Glutamatergic neuron (in vitro differentiated cells): ENCODE measurements around the gene FXYD2. TPM values are rescaled to one million over a fixed set of nuclear protein-coding genes. Genes with fewer than 3 reads are reported as not detected.
"Not testable (repeated sequence)": the region's sequence is repeated elsewhere in the genome, so short reads cannot be mapped to it uniquely, and the experiment has no call there.

Source experiments
- DNase-seq: peaks from one replicate; pipeline ENCODE4 v3.0.0; 2022
- H3K27ac Mint-ChIP-seq: one replicate; pipeline ENCODE4 v1.8.0; 2020; ENCODE audit warnings: mild to moderate bottlenecking, mixed read lengths, inconsistent platforms; ENCODE audit not compliant: unreplicated experiment
- H3K27me3 Mint-ChIP-seq: one replicate; pipeline ENCODE4 v1.8.0; 2020; ENCODE audit warnings: mild to moderate bottlenecking, moderate library complexity, mixed read lengths, inconsistent platforms; ENCODE audit not compliant: unreplicated experiment
- H3K36me3 Mint-ChIP-seq: one replicate; pipeline ENCODE4 v1.8.0; 2020; ENCODE audit warnings: mild to moderate bottlenecking, mixed read lengths, inconsistent platforms; ENCODE audit not compliant: unreplicated experiment
- H3K4me1 Mint-ChIP-seq: one replicate; pipeline ENCODE4 v1.8.0; 2020; ENCODE audit warnings: mild to moderate bottlenecking, low read depth, mixed read lengths, inconsistent platforms; ENCODE audit not compliant: unreplicated experiment
- H3K4me3 Mint-ChIP-seq: one replicate; pipeline ENCODE4 v1.8.0; 2020; ENCODE audit warnings: mild to moderate bottlenecking, mixed read lengths, inconsistent platforms; ENCODE audit not compliant: unreplicated experiment
- H3K9me3 Mint-ChIP-seq: one replicate; pipeline ENCODE4 v1.8.0; 2020; ENCODE audit warnings: mild to moderate bottlenecking, moderate library complexity, mixed read lengths, inconsistent platforms; ENCODE audit not compliant: unreplicated experiment
- total RNA-seq: library from RNA; stranded (reverse); fragmentation: NEBNext Ultra II Directional; extraction: Animal tissue kit (Norgen Biotek cat#: 25700); gene quantifications from one replicate; pipeline ENCODE4 v1.2.1, GENCODE V29; 2021; ENCODE audit not compliant: unreplicated experiment
- TF ChIP-seq, protein P1 (sequence below): fragments of 200-600 bp; sonication (generic); IDR thresholded peaks from one replicate; pipeline ENCODE4 v1.5.0; 2021; ENCODE audit not compliant: partially characterized antibody, unreplicated experiment

The FXYD2 gene
- total RNA-seq, 1 donor from 2014 or later = 0.44 TPM

DNA sequence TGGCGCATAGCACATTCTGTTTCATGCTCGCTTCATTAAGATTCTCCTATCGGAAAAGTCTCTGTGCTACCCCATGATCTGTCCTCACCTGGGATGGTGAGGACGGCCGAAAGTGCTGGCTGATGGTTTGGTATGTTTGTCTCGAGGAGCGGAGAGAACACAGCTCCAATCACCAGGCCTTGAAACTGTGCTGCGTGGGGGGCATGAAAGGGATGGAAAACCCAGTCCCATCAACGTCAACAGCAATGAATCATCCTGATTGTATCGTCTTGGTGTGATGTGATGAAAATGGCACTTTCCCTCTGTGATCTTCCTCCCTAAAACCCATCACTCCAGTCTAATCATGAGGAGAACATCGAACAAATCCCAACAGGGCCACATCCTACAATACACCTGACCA, 43.5 kb upstream of the FXYD2 start:
- Mint-ChIP-seq H3K4me3 (no peak overlapping the region), H3K9me3 (peaks cover 2% of the 10 kb centered on the region), H3K36me3 (no peaks in the 10 kb centered on the region), H3K27me3 (peaks cover 4% of the 10 kb centered on the region), H3K4me1 (peaks cover 9% of the 10 kb centered on the region), H3K27ac (no peak overlapping the region)
- DNase-seq = no peak
- TF ChIP-seq, protein P1, sequence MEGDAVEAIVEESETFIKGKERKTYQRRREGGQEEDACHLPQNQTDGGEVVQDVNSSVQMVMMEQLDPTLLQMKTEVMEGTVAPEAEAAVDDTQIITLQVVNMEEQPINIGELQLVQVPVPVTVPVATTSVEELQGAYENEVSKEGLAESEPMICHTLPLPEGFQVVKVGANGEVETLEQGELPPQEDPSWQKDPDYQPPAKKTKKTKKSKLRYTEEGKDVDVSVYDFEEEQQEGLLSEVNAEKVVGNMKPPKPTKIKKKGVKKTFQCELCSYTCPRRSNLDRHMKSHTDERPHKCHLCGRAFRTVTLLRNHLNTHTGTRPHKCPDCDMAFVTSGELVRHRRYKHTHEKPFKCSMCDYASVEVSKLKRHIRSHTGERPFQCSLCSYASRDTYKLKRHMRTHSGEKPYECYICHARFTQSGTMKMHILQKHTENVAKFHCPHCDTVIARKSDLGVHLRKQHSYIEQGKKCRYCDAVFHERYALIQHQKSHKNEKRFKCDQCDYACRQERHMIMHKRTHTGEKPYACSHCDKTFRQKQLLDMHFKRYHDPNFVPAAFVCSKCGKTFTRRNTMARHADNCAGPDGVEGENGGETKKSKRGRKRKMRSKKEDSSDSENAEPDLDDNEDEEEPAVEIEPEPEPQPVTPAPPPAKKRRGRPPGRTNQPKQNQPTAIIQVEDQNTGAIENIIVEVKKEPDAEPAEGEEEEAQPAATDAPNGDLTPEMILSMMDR = no peak

DNA sequence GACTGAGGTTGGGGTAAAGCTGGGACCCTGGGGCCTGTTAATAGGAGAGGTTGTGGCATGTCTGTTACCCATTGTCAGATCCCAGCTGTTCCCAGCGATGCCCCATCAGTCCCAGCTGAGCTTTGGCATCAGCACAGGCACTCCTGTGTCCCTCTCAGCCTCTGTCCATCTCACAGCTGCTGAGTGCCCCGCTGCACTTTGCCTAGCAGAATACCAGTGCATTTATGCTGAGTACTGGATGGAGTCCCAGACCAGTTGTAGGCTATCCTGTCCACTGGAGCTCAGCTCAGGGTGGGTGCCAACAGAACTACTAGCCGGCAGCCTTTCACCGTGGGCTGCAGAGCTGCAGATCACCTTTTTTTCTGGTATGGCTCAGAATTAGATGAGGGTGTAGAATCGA, 42.0 kb upstream of the FXYD2 start:
- Mint-ChIP-seq H3K27me3 (peaks cover 2% of the 10 kb centered on the region), H3K9me3 (peaks cover 7% of the 10 kb centered on the region), H3K4me3 (no peak overlapping the region), H3K4me1 (peaks cover 13% of the 10 kb centered on the region), H3K36me3 (no peaks in the 10 kb centered on the region), H3K27ac (no peak overlapping the region)
- no peak for DNase-seq
- TF ChIP-seq, protein P1 = no peak

DNA sequence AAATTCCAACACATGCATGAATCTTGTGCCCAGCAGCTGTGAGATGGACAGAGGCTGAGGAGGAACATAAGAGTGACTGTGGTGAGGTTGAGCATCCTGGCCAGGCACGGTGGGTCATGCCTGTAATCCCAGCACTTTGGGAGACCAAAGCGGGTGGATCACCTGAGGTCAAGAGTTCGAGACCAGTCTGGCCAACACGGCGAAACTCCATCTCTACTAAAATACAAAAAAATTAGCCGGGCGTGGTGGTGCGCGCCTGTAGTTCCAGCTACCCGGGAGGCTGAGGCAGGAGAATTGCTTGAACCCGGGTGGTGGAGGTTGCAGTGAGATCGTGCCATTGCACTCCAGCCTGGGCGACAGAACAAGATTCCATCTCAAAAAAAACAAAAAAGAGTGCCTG, 41.0 kb upstream of the FXYD2 start:
- H3K9me3 Mint-ChIP-seq, H3K4me3 Mint-ChIP-seq, H3K36me3 Mint-ChIP-seq, H3K27ac Mint-ChIP-seq, DNase-seq, H3K27me3 Mint-ChIP-seq: not testable (repeated sequence)
- H3K4me1 Mint-ChIP-seq = peaks cover 13% of the 10 kb centered on the region

DNA sequence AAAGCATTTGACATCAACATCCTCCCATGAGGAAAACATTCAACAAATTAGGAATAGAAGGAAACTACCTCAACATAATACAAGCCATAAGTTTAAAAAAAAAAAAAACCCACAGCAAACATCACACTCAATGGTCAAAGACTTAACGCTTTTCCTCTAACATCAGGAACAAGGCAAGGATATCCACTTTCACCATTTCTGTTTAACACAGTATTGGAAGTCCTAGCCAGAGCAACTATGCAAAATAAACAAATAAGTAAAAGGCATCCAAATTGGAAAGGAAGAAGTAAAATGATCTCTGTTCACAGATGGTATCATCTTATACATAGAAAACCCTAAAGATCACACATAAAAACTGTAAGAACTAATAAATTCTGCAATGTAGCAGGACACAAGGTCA, 38.8 kb upstream of the FXYD2 start:
- no peak overlapping the region for H3K4me3 Mint-ChIP-seq
- peaks cover 7% of the 10 kb centered on the region for H3K4me1 Mint-ChIP-seq
- TF ChIP-seq, protein P1 = no peak

DNA sequence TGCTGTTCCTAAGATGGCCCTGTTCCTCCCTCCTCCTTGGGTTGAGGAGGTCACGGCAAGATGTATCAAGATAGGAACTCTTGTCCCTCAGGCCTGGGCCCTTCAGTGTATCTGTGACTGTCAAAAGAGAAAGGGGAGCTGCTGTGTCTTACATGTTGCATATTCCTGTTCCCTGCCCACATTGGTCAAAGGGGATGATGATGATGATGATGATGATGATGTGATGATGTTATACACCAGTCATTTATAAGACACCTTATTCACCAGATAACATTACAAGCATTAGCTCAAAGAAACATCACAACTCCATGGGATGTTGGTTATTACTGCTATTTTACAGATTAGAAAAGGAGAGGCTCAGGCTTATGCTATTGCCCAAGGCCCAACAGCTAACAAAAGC, 38.2 kb upstream of the FXYD2 start:
- DNase-seq = no peak
- TF ChIP-seq, protein P1 = no peak
- peaks cover 7% of the 10 kb centered on the region for H3K4me1 Mint-ChIP-seq
- peaks cover 3% of the 10 kb centered on the region for H3K27me3 Mint-ChIP-seq
- no peaks in the 10 kb centered on the region for H3K36me3 Mint-ChIP-seq
- H3K27ac Mint-ChIP-seq = no peak overlapping the region
- H3K4me3 Mint-ChIP-seq = no peak overlapping the region
- H3K9me3 Mint-ChIP-seq = peaks cover 5% of the 10 kb centered on the region

More for the DNA sequence above, 38.8 kb upstream of the FXYD2 start:
- Mint-ChIP-seq H3K27me3 (peaks cover 2% of the 10 kb centered on the region), H3K27ac (no peak overlapping the region), H3K9me3 (peaks cover 5% of the 10 kb centered on the region), H3K36me3 (no peaks in the 10 kb centered on the region)
- no peak for DNase-seq
